SK-N-SH treated with all-trans-retinoic acid at 6 μM for 48 hours (cell line): ENCODE results near the gene MRPS5.

Source experiments
- ATAC-seq: fragments of 200-7000 bp; cut with Tn5 transposase; 3 replicates; pipeline ENCODE4 v1.9.1; 2020; ENCODE audit warnings: mild to moderate bottlenecking, moderate library complexity
- ARNTL ChIP-seq: fragments of 450-650 bp; formaldehyde crosslinking; IDR thresholded peaks from 2 replicates; pipeline ENCODE4 v1.5.0; 2020; ENCODE audit warnings: low read depth, mild to moderate bottlenecking, moderate library complexity, borderline replicate concordance
- BACH2 ChIP-seq: fragments of 250-450 bp; sonication (Bioruptor Pico); IDR thresholded peaks from 2 replicates; pipeline ENCODE4 v1.9.0; 2021; ENCODE audit warnings: mild to moderate bottlenecking, borderline replicate concordance
- CSRNP3 ChIP-seq: fragments of 250-450 bp; sonication (Bioruptor Pico); IDR thresholded peaks from 2 replicates; pipeline ENCODE4 v1.5.1; 2021; ENCODE audit warnings: mild to moderate bottlenecking, moderate library complexity
- ESRRG ChIP-seq: fragments of 250-450 bp; sonication (Bioruptor Pico); IDR thresholded peaks from 2 replicates; pipeline ENCODE4 v1.6.1; 2021; ENCODE audit warnings: mild to moderate bottlenecking
- GLIS3 ChIP-seq: fragments of 250-450 bp; sonication (Bioruptor Pico); IDR thresholded peaks from 2 replicates; pipeline ENCODE4 v1.5.0; 2020; ENCODE audit warnings: mild to moderate bottlenecking, moderate library complexity
- ISL1 ChIP-seq: fragments of 250-450 bp; sonication (Bioruptor Pico); IDR thresholded peaks from 2 replicates; pipeline ENCODE4 v2.1.2; 2022; ENCODE audit warnings: mild to moderate bottlenecking, moderate library complexity
- OSR1 ChIP-seq: fragments of 250-450 bp; sonication (Bioruptor Pico); IDR thresholded peaks from 2 replicates; pipeline ENCODE4 v1.8.0; 2022; ENCODE audit warnings: moderate library complexity, mild to moderate bottlenecking, inconsistent platforms
- PATZ1 ChIP-seq: fragments of 250-450 bp; sonication (Bioruptor Pico); IDR thresholded peaks from 2 replicates; pipeline ENCODE4 v1.8.0; 2020; ENCODE audit warnings: mild to moderate bottlenecking, moderate library complexity, borderline replicate concordance
- PPARA ChIP-seq: fragments of 250-450 bp; sonication (Bioruptor Pico); IDR thresholded peaks from 2 replicates; pipeline ENCODE4 v1.5.0; 2020; ENCODE audit warnings: mild to moderate bottlenecking, borderline replicate concordance
- RARB ChIP-seq: fragments of 250-450 bp; sonication (Bioruptor Pico); IDR thresholded peaks from 2 replicates; pipeline ENCODE4 v1.8.0; 2021; ENCODE audit warnings: mild to moderate bottlenecking, moderate library complexity
- SNAI2 ChIP-seq: fragments of 250-450 bp; sonication (Bioruptor Pico); IDR thresholded peaks from 2 replicates; pipeline ENCODE4 v1.5.0; 2020; ENCODE audit warnings: mild to moderate bottlenecking, moderate library complexity
- TCF4 ChIP-seq: fragments of 250-450 bp; sonication (Bioruptor Pico); IDR thresholded peaks from 2 replicates; pipeline ENCODE4 v1.8.0; 2021; ENCODE audit warnings: mild to moderate bottlenecking, moderate library complexity, borderline replicate concordance
- TOX ChIP-seq: fragments of 250-450 bp; sonication (Bioruptor Pico); IDR thresholded peaks from 2 replicates; pipeline ENCODE4 v1.8.0; 2021; ENCODE audit warnings: mild to moderate bottlenecking, moderate library complexity, borderline replicate concordance
- TSHZ2 ChIP-seq: fragments of 250-450 bp; sonication (Bioruptor Pico); IDR thresholded peaks from 2 replicates; pipeline ENCODE4 v1.5.0; 2020; ENCODE audit warnings: mild to moderate bottlenecking, moderate library complexity
- ZC3H10 ChIP-seq: fragments of 250-450 bp; sonication (Bioruptor Pico); IDR thresholded peaks from 2 replicates; pipeline ENCODE4 v1.5.1; 2021; ENCODE audit warnings: mild to moderate bottlenecking, moderate library complexity
- ZFP3 ChIP-seq: fragments of 250-450 bp; sonication (Bioruptor Pico); IDR thresholded peaks from 2 replicates; pipeline ENCODE4 v1.5.0; 2020; ENCODE audit warnings: mild to moderate bottlenecking, moderate library complexity
- ZNF565 ChIP-seq: fragments of 450-650 bp; formaldehyde crosslinking; conservative IDR thresholded peaks from 2 replicates; pipeline ENCODE4 v1.5.0; 2020; ENCODE audit warnings: low read depth, mild to moderate bottlenecking, moderate library complexity

MRPS5 gene

GRCh38 chr2:95077861-95078603 is 43.6 kb downstream of the MRPS5 start:
- no peak for ATAC-seq
- TF ChIP-seq ARNTL (CRISPR knock-in tag): no peak
- TF ChIP-seq ZC3H10 (CRISPR knock-in tag): no peak
- no peak for TF ChIP-seq GLIS3 (CRISPR knock-in tag)
- no peak for TF ChIP-seq ZFP3 (CRISPR knock-in tag)
- no peak for TF ChIP-seq OSR1 (CRISPR knock-in tag)
- TF ChIP-seq BACH2: no peak
- TF ChIP-seq ESRRG (CRISPR knock-in tag): no peak
- no peak for TF ChIP-seq TOX (CRISPR knock-in tag)
- TF ChIP-seq TCF4 (CRISPR knock-in tag): no peak
- no peak for TF ChIP-seq TSHZ2 (CRISPR knock-in tag)

GRCh38 chr2:95077530-95077825 is 44.1 kb downstream of the MRPS5 start:
- TF ChIP-seq ISL1 (CRISPR knock-in tag): no peak
- TF ChIP-seq ZC3H10 (CRISPR knock-in tag): no peak
- no peak for TF ChIP-seq RARB
- no peak for TF ChIP-seq ZNF565 (CRISPR knock-in tag)
- no peak for TF ChIP-seq GLIS3 (CRISPR knock-in tag)
- no peak for TF ChIP-seq SNAI2
- TF ChIP-seq TCF4 (CRISPR knock-in tag): no peak
- TF ChIP-seq ARNTL (CRISPR knock-in tag): no peak
- no peak for TF ChIP-seq PATZ1 (CRISPR knock-in tag)
- TF ChIP-seq ZFP3 (CRISPR knock-in tag): no peak
- no peak for TF ChIP-seq TOX (CRISPR knock-in tag)
- no peak for TF ChIP-seq PPARA (CRISPR knock-in tag)
- TF ChIP-seq, all 23 proteins: peak for 0
- peak; percentile 31 for ATAC-seq

GRCh38 chr2:95076705-95077529 is 44.7 kb downstream of the MRPS5 start:
- ATAC-seq: peak; percentile 91
- TF ChIP-seq PPARA (CRISPR knock-in tag) (no peak), PATZ1 (CRISPR knock-in tag) (peak; percentile 37; the same call in 1 of the 2 replicates)

- TF ChIP-seq PPARA (CRISPR knock-in tag) (no peak), CSRNP3 (CRISPR knock-in tag) (no peak), ARNTL (CRISPR knock-in tag) (no peak), BACH2 (no peak)
- no peak for ATAC-seq
Measured at GRCh38 chr2:95075440-95076132, 46.0 kb downstream of the MRPS5 start.
